Measurements from ENCODE around the gene UMODL1.

UMODL1 gene

DNA sequence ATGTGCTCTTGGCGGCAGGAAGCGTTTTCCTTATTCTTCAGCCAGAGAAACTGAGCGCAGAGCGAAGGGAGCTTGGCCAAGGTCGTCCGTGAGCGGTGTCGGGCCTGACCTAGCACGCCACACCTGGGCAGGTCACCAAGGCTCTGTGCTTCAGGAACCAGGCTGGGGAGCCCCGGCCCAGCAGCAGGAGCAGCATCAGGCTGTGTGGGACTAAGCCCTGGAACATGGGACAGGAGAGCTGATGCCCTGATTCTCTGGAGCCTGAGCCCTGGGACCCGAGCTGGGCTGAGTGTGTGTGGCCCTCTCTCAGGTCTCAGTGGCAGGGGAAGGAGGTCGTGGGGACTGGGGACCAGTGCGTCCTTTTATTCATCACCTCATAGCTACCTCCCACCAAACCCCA is 82.6 kb downstream of the UMODL1 start:
- H3K4me3 ChIP-seq (ENCODE audit: low read depth, low read length): no peak overlapping the region
- TF ChIP-seq, protein P1, sequence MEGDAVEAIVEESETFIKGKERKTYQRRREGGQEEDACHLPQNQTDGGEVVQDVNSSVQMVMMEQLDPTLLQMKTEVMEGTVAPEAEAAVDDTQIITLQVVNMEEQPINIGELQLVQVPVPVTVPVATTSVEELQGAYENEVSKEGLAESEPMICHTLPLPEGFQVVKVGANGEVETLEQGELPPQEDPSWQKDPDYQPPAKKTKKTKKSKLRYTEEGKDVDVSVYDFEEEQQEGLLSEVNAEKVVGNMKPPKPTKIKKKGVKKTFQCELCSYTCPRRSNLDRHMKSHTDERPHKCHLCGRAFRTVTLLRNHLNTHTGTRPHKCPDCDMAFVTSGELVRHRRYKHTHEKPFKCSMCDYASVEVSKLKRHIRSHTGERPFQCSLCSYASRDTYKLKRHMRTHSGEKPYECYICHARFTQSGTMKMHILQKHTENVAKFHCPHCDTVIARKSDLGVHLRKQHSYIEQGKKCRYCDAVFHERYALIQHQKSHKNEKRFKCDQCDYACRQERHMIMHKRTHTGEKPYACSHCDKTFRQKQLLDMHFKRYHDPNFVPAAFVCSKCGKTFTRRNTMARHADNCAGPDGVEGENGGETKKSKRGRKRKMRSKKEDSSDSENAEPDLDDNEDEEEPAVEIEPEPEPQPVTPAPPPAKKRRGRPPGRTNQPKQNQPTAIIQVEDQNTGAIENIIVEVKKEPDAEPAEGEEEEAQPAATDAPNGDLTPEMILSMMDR (IDR thresholded peaks at IDR 0.05; ENCODE audit: low read depth, low read length): no peak

DNA sequence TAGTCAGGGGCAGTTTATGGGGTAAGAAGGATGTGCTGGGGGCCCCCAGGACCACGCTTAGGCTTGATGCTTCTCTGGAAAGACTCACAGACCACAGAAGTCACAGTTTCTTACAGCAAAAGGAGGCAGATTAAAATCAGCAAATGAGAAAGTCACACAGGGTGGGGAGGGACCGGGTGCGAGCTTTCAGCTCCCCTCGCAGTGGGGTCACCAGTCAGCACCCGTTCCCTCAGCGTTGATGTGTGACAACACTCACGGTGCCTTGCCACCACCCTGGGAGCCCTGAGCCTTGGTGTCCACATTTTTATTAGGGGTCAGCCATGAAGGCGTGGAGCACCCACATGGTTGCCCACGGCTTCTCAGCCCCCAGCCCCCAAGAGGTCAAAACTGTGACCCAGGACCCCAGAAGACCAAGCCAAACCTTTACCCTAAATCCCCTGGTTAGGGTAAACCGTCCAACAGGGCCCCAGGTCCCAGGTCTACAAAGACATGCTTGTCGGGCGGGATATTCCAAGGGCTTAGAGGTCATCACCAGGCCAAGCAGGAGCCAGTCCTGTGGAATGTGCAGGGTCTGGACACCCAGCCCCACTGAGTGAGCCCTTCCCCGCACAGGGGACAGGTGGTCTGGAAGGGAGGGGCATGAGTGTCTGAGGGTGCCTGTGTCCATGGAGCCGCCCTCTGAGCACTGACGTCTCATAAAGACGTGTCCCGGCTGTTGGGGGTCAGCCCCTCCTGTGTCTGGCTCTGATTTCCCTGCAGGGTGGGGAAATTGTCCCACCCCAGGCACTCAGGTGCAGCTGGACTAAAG is 83.3 kb downstream of the UMODL1 start:
- TF ChIP-seq, protein P1 (IDR thresholded peaks at IDR 0.05; ENCODE audit: low read depth, low read length): no peak
- no peak overlapping the region for H3K4me3 ChIP-seq (ENCODE audit: low read depth, low read length)

- no peak overlapping the region for H3K4me3 ChIP-seq (ENCODE audit: low read depth, low read length)
- TF ChIP-seq, protein P1 (IDR thresholded peaks at IDR 0.05; ENCODE audit: low read depth, low read length): no peak
Observed at GRCh38 chr21:42155045-42155855, 84.1 kb downstream of the UMODL1 start.

DNA sequence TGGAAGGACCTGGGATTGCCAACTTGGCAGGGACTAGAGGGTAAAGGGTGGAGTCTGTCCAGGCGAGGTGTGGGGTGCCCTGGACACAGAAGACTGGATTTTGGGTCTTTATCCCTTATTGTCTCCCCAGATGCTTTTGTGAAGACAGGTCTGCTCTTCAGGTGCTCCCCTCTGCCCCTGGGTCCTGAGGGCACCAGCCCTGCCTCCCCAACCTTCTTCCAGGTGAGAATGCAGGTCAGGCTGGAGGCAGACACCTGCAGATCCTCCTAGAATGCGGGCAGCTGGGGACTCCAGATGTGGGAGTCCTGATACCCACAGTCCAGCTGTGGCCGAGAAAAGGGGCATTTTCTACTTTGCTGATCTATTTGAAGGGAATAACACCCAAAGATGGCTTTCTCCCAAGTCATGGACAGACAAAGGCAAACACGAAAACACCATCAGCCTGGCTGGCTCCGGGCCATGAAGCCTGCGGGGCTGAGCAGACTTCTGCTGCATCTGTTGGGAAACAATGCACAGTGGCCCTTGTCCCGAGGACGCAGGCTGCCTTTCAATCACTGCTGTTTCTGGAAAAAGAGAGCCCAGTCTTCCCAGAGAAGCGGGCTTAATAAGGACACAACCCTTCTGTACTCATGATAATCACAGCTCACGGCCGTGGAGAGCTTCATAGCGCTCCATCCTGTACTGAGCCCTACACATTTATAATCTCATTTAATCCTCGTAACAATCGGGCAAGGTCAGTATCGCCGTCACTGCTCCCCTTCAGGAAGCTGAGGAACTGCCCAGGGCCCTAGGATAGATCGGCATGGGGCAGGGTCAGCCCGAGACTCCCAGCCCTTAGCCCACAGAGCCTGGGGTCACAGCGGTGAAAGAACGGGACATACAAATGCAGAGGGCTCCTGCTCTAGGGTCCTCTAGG is 85.8 kb downstream of the UMODL1 start:
- H3K4me3 ChIP-seq (ENCODE audit: low read depth, low read length): no peak overlapping the region
- TF ChIP-seq, protein P1 (IDR thresholded peaks at IDR 0.05; ENCODE audit: low read depth, low read length): no peak

GRCh38 chr21:42157606-42158310 is 86.6 kb downstream of the UMODL1 start:
- TF ChIP-seq, protein P1 (IDR thresholded peaks at IDR 0.05; ENCODE audit: low read depth, low read length): no peak

DNA sequence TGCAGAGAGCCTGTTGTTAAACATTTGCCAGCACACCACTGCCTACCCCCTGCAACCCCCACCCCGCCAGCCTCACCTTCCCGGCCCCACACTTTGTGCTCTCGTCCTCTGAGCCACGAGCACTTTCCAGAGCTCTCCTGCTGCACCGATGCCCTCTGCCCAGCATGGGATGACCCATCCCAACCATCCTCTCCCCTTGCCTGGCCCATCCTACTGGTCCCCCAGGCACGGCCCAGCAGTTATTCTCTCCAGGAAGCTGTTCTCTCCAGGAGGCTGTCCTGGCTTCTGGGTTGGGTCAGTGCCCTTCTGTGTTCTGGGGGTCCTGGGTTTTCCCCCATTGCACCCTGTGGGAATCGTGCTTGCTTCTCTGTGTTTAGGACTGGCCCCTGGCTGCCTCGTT is 87.7 kb downstream of the UMODL1 start:
- H3K4me3 ChIP-seq (ENCODE audit: low read depth, low read length): no peak overlapping the region
- TF ChIP-seq, protein P1 (IDR thresholded peaks at IDR 0.05; ENCODE audit: low read depth, low read length): no peak

More at GRCh38 chr21:42157606-42158310, 86.6 kb downstream of the UMODL1 start:
- no peak overlapping the region for H3K4me3 ChIP-seq (ENCODE audit: low read depth, low read length)
